GM18511 (cell line): ENCODE measurements around the gene HCN4.
"Not testable (repeated sequence)": the region's sequence is repeated elsewhere in the genome, so short reads cannot be mapped to it uniquely, and the experiment has no call there.

Experiments used
- ATAC-seq: cut with Tn5 transposase; IDR thresholded peaks from one replicate; pipeline ENCODE4 v1.9.1; 2021; ENCODE audit warnings: mild to moderate bottlenecking, moderate library complexity; ENCODE audit not compliant: unreplicated experiment

The HCN4 gene

GRCh38 chr15:73300286-73300685, 68.5 kb downstream of the HCN4 start:
- not testable (repeated sequence) for ATAC-seq

GRCh38 chr15:73298522-73299245, 70.1 kb downstream of the HCN4 start:
- no peak for ATAC-seq

GRCh38 chr15:73296609-73297353, 72.0 kb downstream of the HCN4 start:
- ATAC-seq, result no peak

- no peak for ATAC-seq
Observed at GRCh38 chr15:73295630-73296286, 73.0 kb downstream of the HCN4 start.

- no peak for ATAC-seq
Observed at GRCh38 chr15:73293773-73294172, 75.0 kb downstream of the HCN4 start.

GRCh38 chr15:73291441-73291840, 77.3 kb downstream of the HCN4 start:
- no peak for ATAC-seq

- no peak for ATAC-seq
Observed at GRCh38 chr15:73287019-73287418, 81.7 kb downstream of the HCN4 start.

GRCh38 chr15:73286311-73286710, 82.4 kb downstream of the HCN4 start:
- ATAC-seq, result no peak

- no peak for ATAC-seq
Observed at GRCh38 chr15:73284090-73284716, 84.6 kb downstream of the HCN4 start.

GRCh38 chr15:73283366-73283962, 85.3 kb downstream of the HCN4 start:
- ATAC-seq, result no peak

GRCh38 chr15:73282567-73283365, 86.0 kb downstream of the HCN4 start:
- no peak for ATAC-seq

- ATAC-seq, result no peak
Observed at GRCh38 chr15:73275862-73276261, 92.9 kb downstream of the HCN4 start.

- ATAC-seq, result no peak
Observed at GRCh38 chr15:73273181-73274002, 95.4 kb downstream of the HCN4 start.

GRCh38 chr15:73270366-73271097, 98.2 kb downstream of the HCN4 start:
- ATAC-seq, result no peak
